ENCODE measurements around the gene ZBP1. TPM values are rescaled to one million over a fixed set of nuclear protein-coding genes. Genes with fewer than 3 reads are reported as not detected.

ZBP1 gene
- total RNA-seq, 1 experiment from 2014 or later = 2.9 TPM

- Histone ChIP-seq H3K9me3 (ENCODE audit: low read length) (no peaks in the 10 kb centered on the region), H3K9ac (ENCODE audit: low read length) (no peak overlapping the region), H3K4me2 (ENCODE audit: low read depth, low read length, poor library complexity, severe bottlenecking) (no peak overlapping the region), H3K4me3 (ENCODE audit: low read length) (no peak overlapping the region), H2AFZ (ENCODE audit: low read length) (no peak overlapping the region), H3K27me3 (ENCODE audit: low read length) (no peaks in the 10 kb centered on the region), H3K79me2 (ENCODE audit: low read length) (no peaks in the 10 kb centered on the region), H3K36me3 (ENCODE audit: insufficient read depth, low read length) (no peaks in the 10 kb centered on the region), H4K20me1 (ENCODE audit: insufficient read depth, low read depth, low read length) (peaks cover 3% of the 10 kb centered on the region; the same call in 1 of the 2 replicates), H3K9me2 (replicated peaks; ENCODE audit: insufficient read depth, low read length) (no peaks in the 10 kb centered on the region), H3K27ac (ENCODE audit: low read length) (no peak overlapping the region), H3K4me1 (ENCODE audit: low read length) (peaks cover 17% of the 10 kb centered on the region)
- DNase-seq = no peak
Observed at GRCh38 chr20:57650756-57651483, 30.7 kb upstream of the ZBP1 start.

GRCh38 chr20:57650266-57650665, 30.0 kb upstream of the ZBP1 start:
- DNase-seq = no peak
- no peak overlapping the region for H3K4me3 ChIP-seq (ENCODE audit: low read length)
- peaks cover under 1% of the 10 kb centered on the region; the same call in 1 of the 2 replicates for H4K20me1 ChIP-seq (ENCODE audit: insufficient read depth, low read depth, low read length)
- no peaks in the 10 kb centered on the region for H3K9me2 ChIP-seq (replicated peaks; ENCODE audit: insufficient read depth, low read length)
- H3K4me2 ChIP-seq (ENCODE audit: low read depth, low read length, poor library complexity, severe bottlenecking) = no peak overlapping the region
- no peaks in the 10 kb centered on the region for H3K27me3 ChIP-seq (ENCODE audit: low read length)
- peaks cover 17% of the 10 kb centered on the region for H3K4me1 ChIP-seq (ENCODE audit: low read length)
- H3K79me2 ChIP-seq (ENCODE audit: low read length) = no peaks in the 10 kb centered on the region
- H2AFZ ChIP-seq (ENCODE audit: low read length) = no peak overlapping the region
- no peak overlapping the region for H3K27ac ChIP-seq (ENCODE audit: low read length)
- no peaks in the 10 kb centered on the region for H3K9me3 ChIP-seq (ENCODE audit: low read length)
- no peaks in the 10 kb centered on the region for H3K36me3 ChIP-seq (ENCODE audit: insufficient read depth, low read length)
- H3K9ac ChIP-seq (ENCODE audit: low read length) = no peak overlapping the region

- no peaks in the 10 kb centered on the region for H3K36me3 ChIP-seq (ENCODE audit: insufficient read depth, low read length)
- DNase-seq = no peak
Observed at GRCh38 chr20:57649617-57650015, 29.4 kb upstream of the ZBP1 start.

GRCh38 chr20:57648878-57649616, 28.8 kb upstream of the ZBP1 start:
- Histone ChIP-seq H3K27ac (ENCODE audit: low read length) (no peak overlapping the region), H3K9me3 (ENCODE audit: low read length) (no peaks in the 10 kb centered on the region), H3K27me3 (ENCODE audit: low read length) (no peaks in the 10 kb centered on the region), H3K79me2 (ENCODE audit: low read length) (no peaks in the 10 kb centered on the region), H3K4me1 (ENCODE audit: low read length) (peaks cover 10% of the 10 kb centered on the region), H3K4me2 (ENCODE audit: low read depth, low read length, poor library complexity, severe bottlenecking) (no peak overlapping the region), H3K9me2 (replicated peaks; ENCODE audit: insufficient read depth, low read length) (no peaks in the 10 kb centered on the region), H3K9ac (ENCODE audit: low read length) (no peak overlapping the region), H3K4me3 (ENCODE audit: low read length) (no peak overlapping the region), H3K36me3 (ENCODE audit: insufficient read depth, low read length) (no peaks in the 10 kb centered on the region), H4K20me1 (ENCODE audit: insufficient read depth, low read depth, low read length) (no peaks in the 10 kb centered on the region), H2AFZ (ENCODE audit: low read length) (no peak overlapping the region)
- no peak for DNase-seq

More at GRCh38 chr20:57649617-57650015, 29.4 kb upstream of the ZBP1 start:
- Histone ChIP-seq H3K4me3 (ENCODE audit: low read length) (no peak overlapping the region), H3K9me3 (ENCODE audit: low read length) (no peaks in the 10 kb centered on the region), H3K27me3 (ENCODE audit: low read length) (no peaks in the 10 kb centered on the region), H3K9ac (ENCODE audit: low read length) (no peak overlapping the region), H3K4me1 (ENCODE audit: low read length) (peaks cover 15% of the 10 kb centered on the region), H3K4me2 (ENCODE audit: low read depth, low read length, poor library complexity, severe bottlenecking) (no peak overlapping the region), H3K27ac (ENCODE audit: low read length) (no peak overlapping the region), H2AFZ (ENCODE audit: low read length) (no peak overlapping the region), H3K9me2 (replicated peaks; ENCODE audit: insufficient read depth, low read length) (no peaks in the 10 kb centered on the region), H3K79me2 (ENCODE audit: low read length) (no peaks in the 10 kb centered on the region), H4K20me1 (ENCODE audit: insufficient read depth, low read depth, low read length) (no peaks in the 10 kb centered on the region)

- H3K36me3 ChIP-seq (ENCODE audit: insufficient read depth, low read length) = no peaks in the 10 kb centered on the region
- H3K9me3 ChIP-seq (ENCODE audit: low read length) = no peaks in the 10 kb centered on the region
- no peaks in the 10 kb centered on the region for H3K9me2 ChIP-seq (replicated peaks; ENCODE audit: insufficient read depth, low read length)
- peaks cover under 1% of the 10 kb centered on the region; the same call in 1 of the 2 replicates for H3K4me1 ChIP-seq (ENCODE audit: low read length)
- no peaks in the 10 kb centered on the region for H3K79me2 ChIP-seq (ENCODE audit: low read length)
- H3K4me2 ChIP-seq (ENCODE audit: low read depth, low read length, poor library complexity, severe bottlenecking) = no peak overlapping the region
- H4K20me1 ChIP-seq (ENCODE audit: insufficient read depth, low read depth, low read length) = no peaks in the 10 kb centered on the region
- H3K9ac ChIP-seq (ENCODE audit: low read length) = no peak overlapping the region
- H3K4me3 ChIP-seq (ENCODE audit: low read length) = no peak overlapping the region
- DNase-seq = no peak
- H3K27ac ChIP-seq (ENCODE audit: low read length) = no peak overlapping the region
- no peaks in the 10 kb centered on the region for H3K27me3 ChIP-seq (ENCODE audit: low read length)
- no peak overlapping the region for H2AFZ ChIP-seq (ENCODE audit: low read length)
Observed at GRCh38 chr20:57647933-57648785, 27.9 kb upstream of the ZBP1 start.

GRCh38 chr20:57647006-57647932, 27.0 kb upstream of the ZBP1 start:
- no peaks in the 10 kb centered on the region for H3K9me3 ChIP-seq (ENCODE audit: low read length)
- H3K27me3 ChIP-seq (ENCODE audit: low read length) = no peaks in the 10 kb centered on the region
- H3K27ac ChIP-seq (ENCODE audit: low read length) = no peak overlapping the region
- no peak overlapping the region for H3K4me3 ChIP-seq (ENCODE audit: low read length)
- no peaks in the 10 kb centered on the region for H3K9me2 ChIP-seq (replicated peaks; ENCODE audit: insufficient read depth, low read length)
- no peaks in the 10 kb centered on the region for H4K20me1 ChIP-seq (ENCODE audit: insufficient read depth, low read depth, low read length)
- H3K9ac ChIP-seq (ENCODE audit: low read length) = no peak overlapping the region
- DNase-seq = no peak
- H2AFZ ChIP-seq (ENCODE audit: low read length) = no peak overlapping the region
- H3K4me1 ChIP-seq (ENCODE audit: low read length) = no peaks in the 10 kb centered on the region
- H3K36me3 ChIP-seq (ENCODE audit: insufficient read depth, low read length) = no peaks in the 10 kb centered on the region
- no peak overlapping the region for H3K4me2 ChIP-seq (ENCODE audit: low read depth, low read length, poor library complexity, severe bottlenecking)
- no peaks in the 10 kb centered on the region for H3K79me2 ChIP-seq (ENCODE audit: low read length)

- H3K9me2 ChIP-seq (replicated peaks; ENCODE audit: insufficient read depth, low read length) = no peaks in the 10 kb centered on the region
- H3K9ac ChIP-seq (ENCODE audit: low read length) = no peak overlapping the region
- H4K20me1 ChIP-seq (ENCODE audit: insufficient read depth, low read depth, low read length) = no peaks in the 10 kb centered on the region
- H3K4me3 ChIP-seq (ENCODE audit: low read length) = no peak overlapping the region
- H3K4me2 ChIP-seq (ENCODE audit: low read depth, low read length, poor library complexity, severe bottlenecking) = no peak overlapping the region
- H3K79me2 ChIP-seq (ENCODE audit: low read length) = no peaks in the 10 kb centered on the region
- no peak overlapping the region for H2AFZ ChIP-seq (ENCODE audit: low read length)
- no peaks in the 10 kb centered on the region for H3K4me1 ChIP-seq (ENCODE audit: low read length)
- no peaks in the 10 kb centered on the region for H3K9me3 ChIP-seq (ENCODE audit: low read length)
- H3K27me3 ChIP-seq (ENCODE audit: low read length) = peaks cover 2% of the 10 kb centered on the region; the same call in 1 of the 2 replicates
- DNase-seq = no peak
- no peaks in the 10 kb centered on the region for H3K36me3 ChIP-seq (ENCODE audit: insufficient read depth, low read length)
- no peak overlapping the region for H3K27ac ChIP-seq (ENCODE audit: low read length)
Observed at GRCh38 chr20:57638895-57639236, 18.6 kb upstream of the ZBP1 start.
